Measurements from ENCODE around the gene PGAM4.
"Not testable (repeated sequence)": the region's sequence is repeated elsewhere in the genome, so short reads cannot be mapped to it uniquely, and the experiment has no call there.

Gene PGAM4

DNA sequence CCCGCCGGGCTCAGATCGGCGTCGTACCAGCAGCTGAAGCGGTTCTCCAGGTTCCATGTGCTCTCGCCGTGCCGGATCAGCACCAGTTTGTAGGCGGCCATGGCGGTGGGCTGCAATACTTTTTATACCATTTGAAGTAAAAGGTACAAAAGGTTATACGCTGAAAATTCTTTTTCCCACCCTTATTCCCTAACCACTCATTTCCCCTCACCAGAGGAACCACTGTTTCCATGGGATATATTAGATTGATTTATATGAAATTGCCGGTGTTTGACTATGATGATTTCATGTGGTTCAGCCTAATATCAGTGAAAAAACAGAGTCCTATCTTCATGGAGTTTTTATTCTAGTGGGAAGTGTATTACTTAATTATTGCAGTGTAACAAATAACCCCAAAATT is at the start of gene PGAM4:
Gene PGAM4 (minus strand): TSS at position 101 of the 400 bp plus-strand sequence. CDS start 0 bp downstream, at position 101.
- no peak for DNase-seq

- DNase-seq = no peak
Observed at GRCh38 chrX:78011846-78012245, 42.4 kb upstream of the PGAM4 start.

GRCh38 chrX:77979870-77980269 is 10.4 kb upstream of the PGAM4 start:
- DNase-seq = no peak

- DNase-seq = no peak
Observed at GRCh38 chrX:77977518-77977917, 8.1 kb upstream of the PGAM4 start.

DNA sequence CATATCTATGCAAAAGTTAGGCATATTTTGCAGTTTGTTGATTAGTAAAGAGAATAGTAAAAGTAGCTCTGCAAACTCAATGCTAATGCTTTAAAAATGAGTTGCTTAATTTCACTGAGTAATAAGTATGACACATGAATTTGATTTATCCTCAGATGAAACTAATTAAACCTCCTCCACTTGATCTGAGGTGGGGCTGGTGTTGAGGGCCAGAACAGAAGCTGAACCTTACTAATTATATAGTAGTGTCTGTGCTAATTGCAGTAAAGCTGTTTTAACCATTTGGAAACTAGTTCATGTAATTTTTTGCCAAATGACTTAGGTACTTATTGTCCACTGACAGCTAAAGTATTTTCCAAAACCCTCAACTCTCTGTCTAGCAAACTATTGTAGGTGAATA is 7.7 kb upstream of the PGAM4 start:
- DNase-seq = peak in 1 of 56 donors; percentile 0

- DNase-seq = no peak
Observed at GRCh38 chrX:77975755-77976154, 6.3 kb upstream of the PGAM4 start.

- no peak for DNase-seq
Observed at GRCh38 chrX:77967631-77968030, 1.8 kb downstream of the PGAM4 start.

- no peak for DNase-seq
Observed at GRCh38 chrX:77966361-77966760, 3.1 kb downstream of the PGAM4 start.

DNA sequence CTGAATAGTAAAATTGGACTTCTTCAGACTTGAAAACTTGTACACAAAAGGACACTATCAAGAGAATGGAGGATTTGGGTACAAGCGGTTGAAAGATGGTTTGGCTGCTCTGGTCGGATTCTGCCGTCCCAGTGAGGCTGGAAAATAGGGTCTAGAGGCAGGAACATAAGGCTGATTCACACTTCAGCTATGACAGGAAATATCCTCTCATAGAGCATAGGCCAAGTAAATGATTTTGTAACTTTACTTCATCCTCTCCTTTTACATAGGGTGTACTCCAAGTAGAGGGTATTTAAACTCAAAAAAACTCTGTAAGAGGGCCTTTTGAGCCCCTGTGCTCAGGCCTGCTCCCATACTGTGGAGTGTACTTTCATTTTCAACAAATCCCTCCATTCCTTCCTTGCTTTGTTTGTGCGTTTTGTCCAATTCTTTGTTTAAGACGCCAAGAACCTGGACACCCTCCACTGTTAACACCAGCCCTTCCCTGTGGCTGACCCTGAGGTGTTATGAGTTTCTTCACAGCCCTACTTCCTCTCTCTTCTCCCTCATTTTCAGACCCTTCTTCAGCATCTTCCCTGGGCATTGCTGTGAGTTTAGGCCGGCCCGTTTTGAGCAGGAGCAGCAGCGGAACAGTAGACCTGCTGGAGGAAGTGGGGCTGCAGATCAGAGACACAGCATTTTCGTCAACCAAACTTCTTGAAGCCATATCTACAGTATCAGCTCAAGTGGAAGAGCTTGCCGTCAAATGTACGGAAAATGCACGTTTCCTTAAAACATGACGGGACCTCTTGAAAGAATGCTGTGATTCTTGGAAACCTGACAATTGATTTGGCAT is 7.2 kb downstream of the PGAM4 start:
- DNase-seq = no peak

GRCh38 chrX:77961063-77961462 is 8.4 kb downstream of the PGAM4 start:
- DNase-seq = no peak

DNA sequence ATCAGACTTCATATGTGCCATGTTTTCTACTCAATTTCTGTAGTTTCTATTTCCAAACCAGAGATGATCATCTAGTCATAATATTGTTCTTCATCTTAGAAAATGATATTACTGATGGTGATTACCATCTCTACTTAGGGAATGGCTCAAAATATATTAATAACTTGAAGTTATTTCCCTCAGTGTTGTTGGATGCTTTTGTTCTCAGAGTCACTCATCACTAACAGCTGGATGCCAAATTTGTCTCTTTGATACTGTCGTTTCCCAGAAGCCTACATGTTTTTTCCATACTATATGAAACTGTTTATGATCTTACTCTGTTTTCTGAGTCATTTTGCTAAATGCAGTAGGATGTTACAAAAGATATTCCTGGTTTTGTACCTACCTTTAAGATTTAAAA is 8.9 kb downstream of the PGAM4 start:
- DNase-seq = no peak

DNA sequence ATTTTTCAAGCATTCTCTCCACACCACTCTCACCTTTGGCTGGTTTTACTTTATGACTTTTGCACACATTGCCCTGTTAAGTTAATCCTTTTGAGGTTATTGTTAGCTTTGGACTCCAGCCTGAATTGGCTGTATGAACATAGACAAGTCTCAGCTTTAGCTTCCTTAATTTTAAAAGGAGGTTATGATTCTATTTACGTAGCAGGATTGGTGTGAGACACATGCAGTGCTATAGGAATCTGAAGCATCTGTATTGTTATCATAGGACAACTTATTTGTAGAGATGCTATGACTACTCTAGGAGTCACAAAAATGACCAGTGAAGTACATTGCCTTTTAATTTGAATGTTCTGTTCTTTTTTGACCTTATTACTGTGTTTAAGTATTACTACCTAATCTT is 15.7 kb downstream of the PGAM4 start:
- no peak for DNase-seq

GRCh38 chrX:77953302-77953701 is 16.1 kb downstream of the PGAM4 start:
- DNase-seq = no peak

GRCh38 chrX:77952173-77952572 is 17.3 kb downstream of the PGAM4 start:
- DNase-seq = no peak

DNA sequence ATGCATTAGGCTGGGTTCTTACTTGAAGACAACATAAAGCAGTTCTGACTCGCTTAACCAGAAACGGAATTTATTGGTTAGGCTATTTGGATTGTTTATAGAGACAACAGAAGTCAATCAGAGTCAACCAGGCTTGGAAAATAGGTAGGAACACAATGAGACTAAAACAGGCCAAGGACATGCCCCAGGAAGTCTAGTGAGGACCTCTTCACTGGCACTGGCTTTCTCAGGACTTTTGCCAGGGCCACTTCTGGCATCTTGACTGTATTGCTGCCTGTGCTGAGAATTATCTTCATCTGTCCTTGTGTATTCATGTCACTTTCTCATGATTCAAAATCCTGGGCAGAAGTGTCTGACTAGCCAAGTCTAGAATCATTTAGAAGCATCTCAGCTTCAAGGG is 19.6 kb downstream of the PGAM4 start:
- no peak for DNase-seq

DNA sequence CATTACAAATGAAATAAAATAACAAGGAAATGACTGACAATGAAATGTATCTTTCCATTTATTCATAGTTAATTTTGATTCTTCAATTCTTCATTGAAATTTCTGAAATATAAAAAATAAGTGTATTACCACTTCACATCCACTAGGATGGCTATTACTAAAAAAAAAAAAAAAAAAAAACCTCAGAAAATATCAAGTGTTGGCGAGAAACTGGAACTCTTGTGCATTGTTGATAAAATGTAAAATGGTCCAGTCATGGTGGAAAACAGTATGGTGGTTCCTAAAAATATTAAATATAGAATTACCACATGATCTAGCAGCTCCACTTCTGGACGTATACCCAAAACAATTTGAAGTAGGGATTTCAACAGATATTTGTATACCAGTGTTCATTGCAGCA is 22.9 kb downstream of the PGAM4 start:
- DNase-seq = no peak

DNA sequence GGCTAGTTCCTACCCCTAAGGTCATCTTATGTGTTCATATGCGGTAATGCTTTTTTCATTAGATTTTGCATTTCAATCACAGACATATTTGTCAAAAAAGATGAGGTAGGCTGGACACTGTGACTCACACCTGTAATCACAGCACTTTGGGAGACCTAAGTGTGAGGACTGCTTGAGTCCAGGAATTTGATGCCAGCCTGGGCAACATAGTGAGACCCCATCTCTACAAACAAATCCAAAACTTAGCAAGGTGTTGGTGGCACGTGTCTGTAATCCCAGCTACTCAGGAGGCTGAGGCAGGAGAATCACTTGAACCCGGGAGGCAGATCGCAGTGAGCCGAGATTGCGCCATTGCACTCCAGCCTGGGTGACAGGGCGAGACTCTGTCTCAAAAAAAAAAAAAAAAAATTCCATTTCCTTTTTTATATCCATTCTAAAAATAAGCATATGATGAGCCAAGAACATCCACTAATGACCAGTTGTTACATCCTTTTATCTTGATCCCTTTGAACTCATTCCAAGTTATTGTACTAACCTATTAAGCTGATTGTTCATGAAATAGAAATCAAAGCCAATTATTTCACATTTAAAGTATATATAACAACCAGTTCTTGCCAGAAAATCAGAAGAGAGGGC is 23.4 kb downstream of the PGAM4 start:
- no peak for DNase-seq

DNA sequence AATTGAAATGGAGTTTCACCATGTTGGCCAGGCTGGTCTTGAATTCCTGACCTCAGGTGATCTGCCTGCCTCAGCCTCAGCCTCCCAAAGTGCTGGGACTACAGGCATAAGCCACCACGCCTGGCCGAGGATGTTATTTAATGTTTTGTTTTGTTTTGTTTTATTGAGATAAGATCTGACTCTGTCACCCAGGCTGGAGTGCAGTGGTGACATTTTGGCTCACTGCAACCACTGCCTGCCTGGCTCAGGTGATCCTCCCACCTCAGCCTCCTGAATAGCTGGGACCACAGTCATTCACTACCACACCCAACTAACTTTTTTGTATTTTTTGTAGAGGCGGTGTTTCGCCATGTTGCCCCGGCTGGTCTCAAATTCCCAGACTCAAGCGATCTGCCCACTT is 24.4 kb downstream of the PGAM4 start:
- not testable (repeated sequence) for DNase-seq

DNA sequence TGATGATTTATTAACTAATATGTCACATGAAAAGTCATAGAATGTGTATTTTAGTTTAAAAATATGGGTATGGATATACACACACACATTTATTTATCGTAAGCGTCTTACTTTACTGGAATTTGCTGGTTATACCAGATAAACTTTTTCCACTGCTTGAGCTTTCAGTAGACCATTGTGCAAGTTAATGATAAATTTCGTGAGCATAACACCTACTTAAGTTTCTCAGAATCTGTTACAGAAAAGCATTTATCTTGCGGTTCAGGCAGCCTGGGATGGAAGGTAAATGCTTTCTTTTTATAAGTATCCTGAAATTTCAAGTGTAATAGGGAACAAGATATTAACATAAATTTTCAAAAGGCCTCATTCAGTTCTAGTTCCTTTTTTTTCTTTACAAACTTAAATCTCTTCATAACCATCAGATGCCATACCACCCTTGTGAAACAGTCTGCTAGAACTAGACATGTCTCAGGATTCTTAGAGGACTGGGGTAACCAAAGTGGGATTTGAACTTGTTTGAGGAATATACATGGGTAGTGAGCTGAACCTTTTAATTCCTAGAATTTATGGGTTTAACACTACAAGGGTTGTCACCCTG is 31.3 kb downstream of the PGAM4 start:
- no peak for DNase-seq

DNA sequence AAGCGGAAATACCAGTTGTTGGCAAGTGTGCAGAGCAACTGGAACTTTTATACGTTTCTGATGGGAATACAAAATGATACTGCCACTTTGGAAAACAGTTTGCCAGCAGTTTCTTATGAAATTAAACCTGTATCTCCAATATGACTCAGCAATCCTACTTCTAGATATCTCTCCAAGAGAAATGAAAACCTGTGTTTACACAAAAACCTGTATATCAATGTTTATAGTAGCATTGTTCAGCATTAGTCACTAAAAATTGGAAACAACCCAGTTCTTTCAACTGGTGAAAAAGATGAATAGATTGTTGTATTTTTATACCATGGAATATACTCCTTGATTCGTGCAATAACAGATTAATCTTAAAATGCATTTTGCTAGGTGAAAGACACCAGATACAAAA is 32.1 kb downstream of the PGAM4 start:
- DNase-seq = no peak

GRCh38 chrX:77936299-77936698 is 33.1 kb downstream of the PGAM4 start:
- DNase-seq = no peak

DNA sequence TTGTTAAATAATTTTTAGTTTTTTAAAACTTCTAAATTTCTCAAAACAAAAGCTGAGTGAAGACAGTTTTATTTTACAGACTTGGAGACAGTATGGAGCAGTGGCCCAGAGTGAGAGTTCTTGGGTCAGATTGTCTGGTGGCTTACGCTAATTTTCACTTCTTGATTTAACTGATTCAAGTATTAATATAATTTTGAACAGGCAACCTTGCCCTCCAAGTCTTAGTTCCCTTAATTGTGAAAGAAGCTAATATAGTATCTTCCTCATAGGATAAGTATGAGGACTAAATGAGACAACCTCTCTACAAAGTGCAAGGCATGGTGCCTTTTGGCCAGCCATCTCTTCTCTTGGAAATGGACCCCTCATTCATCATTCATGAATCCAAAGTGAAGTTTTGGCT is 33.6 kb downstream of the PGAM4 start:
- no peak for DNase-seq

DNA sequence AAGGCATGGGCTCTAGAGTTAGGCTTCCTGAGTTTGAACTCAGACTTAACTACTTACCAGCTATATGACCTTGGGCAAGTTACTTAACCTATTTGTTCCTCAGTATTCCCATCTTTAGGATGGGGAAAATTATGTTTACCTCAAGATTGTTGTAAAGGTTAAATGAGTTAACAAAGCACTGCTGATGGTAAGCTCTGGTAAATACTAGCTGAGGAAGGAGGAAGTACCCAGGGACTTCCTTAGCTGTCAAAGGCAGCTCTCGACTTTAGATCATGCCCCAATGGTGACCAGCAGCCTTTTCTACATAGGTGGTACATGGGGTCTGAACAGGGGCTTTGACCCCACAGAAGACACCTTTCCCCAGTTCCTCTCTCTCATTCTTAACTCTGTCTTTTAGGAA is 38.9 kb downstream of the PGAM4 start:
- DNase-seq = no peak

Data from nucleus accumbens (tissue), 56 donors.